NCI-H748 (cell line): Measurements from ENCODE around the gene KLHL28.
"Not testable (repeated sequence)": the region's sequence is repeated elsewhere in the genome, so short reads cannot be mapped to it uniquely, and the experiment has no call there.

Experiments
- DNase-seq: peaks from one replicate; lab custom pipeline; 2025; ENCODE audit not compliant: unreplicated experiment; lab: John Stamatoyannopoulos, UW

KLHL28 gene

GRCh38 chr14:44897845-44898151 lies 63.9 kb downstream of the KLHL28 start:
- no peak for DNase-seq

GRCh38 chr14:44897041-44897844 lies 64.5 kb downstream of the KLHL28 start:
- peak; percentile 97 for DNase-seq

GRCh38 chr14:44896275-44897040 lies 65.3 kb downstream of the KLHL28 start:
- no peak for DNase-seq

- no peak for DNase-seq
These were observed 66.0 kb downstream of the KLHL28 start for GRCh38 chr14:44895716-44896115.

GRCh38 chr14:44893535-44893934 lies 68.2 kb downstream of the KLHL28 start:
- DNase-seq: no peak

- DNase-seq: not testable (repeated sequence)
These were observed 69.9 kb downstream of the KLHL28 start for GRCh38 chr14:44891726-44892372.

- no peak for DNase-seq
These were observed 71.9 kb downstream of the KLHL28 start for GRCh38 chr14:44889595-44890471.

- DNase-seq: no peak
These were observed 74.2 kb downstream of the KLHL28 start for GRCh38 chr14:44887596-44887955.

- DNase-seq: no peak
These were observed 74.7 kb downstream of the KLHL28 start for GRCh38 chr14:44886860-44887595.

GRCh38 chr14:44880791-44881190 lies 81.0 kb downstream of the KLHL28 start:
- no peak for DNase-seq
